Gastroesophageal sphincter (tissue), 3 donors: ENCODE results near the gene PCSK2.

Experiments used
- EP300 ChIP-seq: sonication (generic); formaldehyde crosslinking; IDR thresholded peaks from one replicate; pipeline ENCODE4 v1.6.1; 2017; ENCODE audit warnings: antibody characterized with exemption, mild to moderate bottlenecking
- POLR2A ChIP-seq, 2 donors: fragments of 450-650 bp; IDR thresholded peaks; one replicate each; pipeline ENCODE4 v1.6.1; 2017; ENCODE audit warnings: antibody characterized with exemption in 2 of 2, mild to moderate bottlenecking in 2 of 2, moderate library complexity in 1 of 2
- POLR2AphosphoS5 ChIP-seq: sonication (generic); formaldehyde crosslinking; IDR thresholded peaks from one replicate; pipeline ENCODE4 v1.6.1; 2017; ENCODE audit warnings: antibody characterized with exemption
- TF ChIP-seq, protein P1 (sequence below), 4 experiments: fragments of 200-600 bp in 2 of 4; fragments of 450-650 bp in 2 of 4; sonication (generic) in 1 of 4; IDR thresholded peaks; one replicate each; pipeline ENCODE4 v1.5.1; 2017 to 2019; ENCODE audit warnings: antibody characterized with exemption in 4 of 4, mild to moderate bottlenecking in 2 of 4, moderate library complexity in 2 of 4

DNA sequence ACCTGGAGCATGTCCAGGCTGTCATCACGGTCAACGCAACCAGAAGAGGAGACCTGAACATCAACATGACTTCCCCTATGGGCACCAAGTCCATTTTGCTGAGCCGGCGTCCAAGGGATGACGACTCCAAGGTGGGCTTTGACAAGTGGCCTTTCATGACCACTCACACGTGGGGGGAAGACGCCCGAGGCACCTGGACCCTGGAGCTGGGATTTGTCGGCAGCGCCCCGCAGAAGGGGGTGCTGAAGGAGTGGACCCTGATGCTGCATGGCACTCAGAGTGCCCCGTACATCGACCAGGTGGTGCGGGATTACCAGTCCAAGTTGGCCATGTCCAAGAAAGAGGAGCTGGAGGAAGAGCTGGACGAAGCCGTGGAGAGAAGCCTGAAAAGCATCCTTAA, 254.8 kb downstream of the PCSK2 start:
- no peak for TF ChIP-seq POLR2A (IDR thresholded peaks at IDR 0.05)
- TF ChIP-seq, protein P1, sequence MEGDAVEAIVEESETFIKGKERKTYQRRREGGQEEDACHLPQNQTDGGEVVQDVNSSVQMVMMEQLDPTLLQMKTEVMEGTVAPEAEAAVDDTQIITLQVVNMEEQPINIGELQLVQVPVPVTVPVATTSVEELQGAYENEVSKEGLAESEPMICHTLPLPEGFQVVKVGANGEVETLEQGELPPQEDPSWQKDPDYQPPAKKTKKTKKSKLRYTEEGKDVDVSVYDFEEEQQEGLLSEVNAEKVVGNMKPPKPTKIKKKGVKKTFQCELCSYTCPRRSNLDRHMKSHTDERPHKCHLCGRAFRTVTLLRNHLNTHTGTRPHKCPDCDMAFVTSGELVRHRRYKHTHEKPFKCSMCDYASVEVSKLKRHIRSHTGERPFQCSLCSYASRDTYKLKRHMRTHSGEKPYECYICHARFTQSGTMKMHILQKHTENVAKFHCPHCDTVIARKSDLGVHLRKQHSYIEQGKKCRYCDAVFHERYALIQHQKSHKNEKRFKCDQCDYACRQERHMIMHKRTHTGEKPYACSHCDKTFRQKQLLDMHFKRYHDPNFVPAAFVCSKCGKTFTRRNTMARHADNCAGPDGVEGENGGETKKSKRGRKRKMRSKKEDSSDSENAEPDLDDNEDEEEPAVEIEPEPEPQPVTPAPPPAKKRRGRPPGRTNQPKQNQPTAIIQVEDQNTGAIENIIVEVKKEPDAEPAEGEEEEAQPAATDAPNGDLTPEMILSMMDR (IDR thresholded peaks at IDR 0.05) = no peak
- TF ChIP-seq POLR2AphosphoS5 = no peak
- no peak for TF ChIP-seq EP300
